ENCODE measurements around the gene NPRL2. TPM values are rescaled to one million over a fixed set of nuclear protein-coding genes. Genes with fewer than 3 reads are reported as not detected.

NPRL2 gene
- total RNA-seq, 1 donor from 2014 or later: 31.6 TPM

DNA sequence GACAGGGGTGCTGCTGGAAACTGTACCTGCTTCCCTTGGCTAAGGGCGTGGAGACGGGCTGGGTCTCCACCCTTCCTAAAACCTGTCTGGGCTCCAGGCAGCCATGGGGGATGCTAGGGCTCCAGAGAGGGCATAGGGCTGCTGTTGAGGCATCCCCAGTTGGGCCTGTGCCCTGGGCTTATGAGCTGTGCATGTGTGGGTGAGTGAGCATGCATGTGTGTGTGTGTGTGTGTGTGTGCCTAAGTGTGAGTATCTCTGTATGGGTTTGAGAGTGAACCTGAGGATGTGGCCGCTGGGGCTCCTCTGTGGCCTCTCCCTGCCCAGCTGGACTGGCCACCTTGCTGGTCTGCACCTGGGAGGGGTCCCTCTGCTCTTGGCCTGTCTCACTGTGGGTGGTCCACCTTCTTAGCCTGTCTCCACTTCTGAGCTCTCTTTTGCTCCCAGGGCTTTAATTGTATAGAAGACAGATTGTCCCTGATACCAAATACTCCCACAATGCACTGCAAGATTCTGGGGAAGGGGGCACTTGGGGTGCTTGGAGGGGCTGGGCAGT lies 20.6 kb upstream of the NPRL2 start:
- Mint-ChIP-seq H3K9me3 (ENCODE audit: low read depth) (no peaks in the 10 kb centered on the region), H3K36me3 (ENCODE audit: insufficient read depth) (no peaks in the 10 kb centered on the region), H3K4me3 (ENCODE audit: low read depth) (no peak overlapping the region), H3K27me3 (peaks cover 6% of the 10 kb centered on the region), H3K4me1 (ENCODE audit: low read depth) (peaks cover 2% of the 10 kb centered on the region), H3K27ac (no peak overlapping the region)
- TF ChIP-seq, protein P1, sequence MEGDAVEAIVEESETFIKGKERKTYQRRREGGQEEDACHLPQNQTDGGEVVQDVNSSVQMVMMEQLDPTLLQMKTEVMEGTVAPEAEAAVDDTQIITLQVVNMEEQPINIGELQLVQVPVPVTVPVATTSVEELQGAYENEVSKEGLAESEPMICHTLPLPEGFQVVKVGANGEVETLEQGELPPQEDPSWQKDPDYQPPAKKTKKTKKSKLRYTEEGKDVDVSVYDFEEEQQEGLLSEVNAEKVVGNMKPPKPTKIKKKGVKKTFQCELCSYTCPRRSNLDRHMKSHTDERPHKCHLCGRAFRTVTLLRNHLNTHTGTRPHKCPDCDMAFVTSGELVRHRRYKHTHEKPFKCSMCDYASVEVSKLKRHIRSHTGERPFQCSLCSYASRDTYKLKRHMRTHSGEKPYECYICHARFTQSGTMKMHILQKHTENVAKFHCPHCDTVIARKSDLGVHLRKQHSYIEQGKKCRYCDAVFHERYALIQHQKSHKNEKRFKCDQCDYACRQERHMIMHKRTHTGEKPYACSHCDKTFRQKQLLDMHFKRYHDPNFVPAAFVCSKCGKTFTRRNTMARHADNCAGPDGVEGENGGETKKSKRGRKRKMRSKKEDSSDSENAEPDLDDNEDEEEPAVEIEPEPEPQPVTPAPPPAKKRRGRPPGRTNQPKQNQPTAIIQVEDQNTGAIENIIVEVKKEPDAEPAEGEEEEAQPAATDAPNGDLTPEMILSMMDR (IDR thresholded peaks at IDR 0.05; ENCODE audit: unreplicated experiment): no peak
- no peak for DNase-seq (ENCODE audit: low spot score, unreplicated experiment)

DNA sequence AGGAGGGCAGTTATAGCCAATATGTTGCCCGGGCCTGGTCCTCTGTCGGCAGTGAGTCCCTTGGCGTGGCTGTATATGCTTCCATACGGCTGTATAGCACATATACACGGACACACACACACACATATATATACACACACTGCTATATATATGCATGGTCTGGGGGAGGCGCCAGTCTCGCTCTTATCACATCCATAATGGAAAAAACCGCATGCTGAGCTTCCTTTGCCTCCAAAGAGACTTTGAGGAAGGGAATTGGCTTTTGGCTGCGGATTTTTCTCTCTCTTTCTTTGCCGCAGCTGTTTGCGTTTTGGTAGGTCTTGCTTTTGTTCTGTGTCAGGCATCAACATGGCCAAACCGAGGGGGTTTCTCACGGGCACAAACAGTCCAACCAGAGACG lies 20.0 kb upstream of the NPRL2 start:
- Mint-ChIP-seq H3K4me1 (ENCODE audit: low read depth) (peaks cover 2% of the 10 kb centered on the region), H3K27me3 (peaks cover 6% of the 10 kb centered on the region), H3K36me3 (ENCODE audit: insufficient read depth) (no peaks in the 10 kb centered on the region), H3K9me3 (ENCODE audit: low read depth) (no peaks in the 10 kb centered on the region), H3K4me3 (ENCODE audit: low read depth) (no peak overlapping the region), H3K27ac (no peak overlapping the region)
- TF ChIP-seq, protein P1 (IDR thresholded peaks at IDR 0.05; ENCODE audit: unreplicated experiment): no peak
- DNase-seq (ENCODE audit: low spot score, unreplicated experiment): no peak

- Mint-ChIP-seq H3K4me3 (ENCODE audit: low read depth) (no peak overlapping the region), H3K4me1 (ENCODE audit: low read depth) (peaks cover 2% of the 10 kb centered on the region), H3K27me3 (peaks cover 6% of the 10 kb centered on the region), H3K9me3 (ENCODE audit: low read depth) (no peaks in the 10 kb centered on the region), H3K27ac (peak overlapping the region; percentile 68), H3K36me3 (ENCODE audit: insufficient read depth) (no peaks in the 10 kb centered on the region)
- DNase-seq (ENCODE audit: low spot score, unreplicated experiment): no peak
- TF ChIP-seq, protein P1 (IDR thresholded peaks at IDR 0.05; ENCODE audit: unreplicated experiment): no peak
Observed at GRCh38 chr3:50369012-50369670, 18.6 kb upstream of the NPRL2 start.

GRCh38 chr3:50365842-50366220 lies 15.3 kb upstream of the NPRL2 start:
- no peaks in the 10 kb centered on the region for H3K4me1 Mint-ChIP-seq (ENCODE audit: low read depth)
- H3K9me3 Mint-ChIP-seq (ENCODE audit: low read depth): no peaks in the 10 kb centered on the region
- H3K4me3 Mint-ChIP-seq (ENCODE audit: low read depth): peak overlapping the region; percentile 71
- no peaks in the 10 kb centered on the region for H3K36me3 Mint-ChIP-seq (ENCODE audit: insufficient read depth)
- H3K27ac Mint-ChIP-seq: peak overlapping the region; percentile 74
- H3K27me3 Mint-ChIP-seq: peaks cover 6% of the 10 kb centered on the region
- no peak for DNase-seq (ENCODE audit: low spot score, unreplicated experiment)
- TF ChIP-seq, protein P1 (IDR thresholded peaks at IDR 0.05; ENCODE audit: unreplicated experiment): no peak

GRCh38 chr3:50365080-50365841 lies 14.7 kb upstream of the NPRL2 start:
- no peaks in the 10 kb centered on the region for H3K9me3 Mint-ChIP-seq (ENCODE audit: low read depth)
- TF ChIP-seq, protein P1 (IDR thresholded peaks at IDR 0.05; ENCODE audit: unreplicated experiment): no peak
- peak overlapping the region; percentile 76 for H3K4me3 Mint-ChIP-seq (ENCODE audit: low read depth)
- peaks cover 4% of the 10 kb centered on the region for H3K27me3 Mint-ChIP-seq
- peak overlapping the region; percentile 74 for H3K27ac Mint-ChIP-seq
- no peaks in the 10 kb centered on the region for H3K4me1 Mint-ChIP-seq (ENCODE audit: low read depth)
- peak; percentile 87 for DNase-seq (ENCODE audit: low spot score, unreplicated experiment)
- H3K36me3 Mint-ChIP-seq (ENCODE audit: insufficient read depth): no peaks in the 10 kb centered on the region
